ES-I3 (cell line): ENCODE results near the gene CLDN12.
A peak's percentile ranks its signal among the peaks of the same experiment; 100 is the strongest.

ENCODE experiments used
- H3K36me3 ChIP-seq: 2 replicates; pipeline ENCODE4 v1.6.1; 2013; ENCODE audit warnings: mild to moderate bottlenecking, low read length, control low read depth, moderate library complexity; ENCODE audit not compliant: insufficient read depth
- H3K4me1 ChIP-seq: 2 replicates; pipeline ENCODE4 v1.6.1; 2013; ENCODE audit warnings: mild to moderate bottlenecking, control low read depth, low read length; ENCODE audit not compliant: insufficient read depth
- H3K9ac ChIP-seq: 2 replicates; pipeline ENCODE4 v1.6.1; 2013; ENCODE audit warnings: low read depth, mild to moderate bottlenecking, low read length, moderate library complexity
- H3K9me3 ChIP-seq: 2 replicates; pipeline ENCODE4 v1.6.1; 2013; ENCODE audit warnings: mild to moderate bottlenecking, low read length, moderate library complexity; ENCODE audit not compliant: control insufficient read depth, insufficient read depth

The CLDN12 gene

GRCh38 chr7:90403174-90404113, at the start of gene CLDN12:
Gene CLDN12, plus strand, starts transcription at chr7:90403461. Its CDS starts 9,216 bp downstream, at chr7:90412677.
- Histone ChIP-seq H3K36me3 (no peaks in the 10 kb centered on the region; the same call in 1 of the 2 replicates), H3K9me3 (no peaks in the 10 kb centered on the region), H3K4me1 (peaks cover 3% of the 10 kb centered on the region; the same call in 1 of the 2 replicates), H3K9ac (peak within 1 kb of the TSS; percentile 83)

- Histone ChIP-seq H3K9me3 (no peaks in the 10 kb centered on the region), H3K4me1 (no peaks in the 10 kb centered on the region), H3K9ac (no peak overlapping the region), H3K36me3 (peaks cover 5% of the 10 kb centered on the region; the same call in 1 of the 2 replicates)
Measured at GRCh38 chr7:90383422-90383821, 19.8 kb upstream of the CLDN12 start.

- H3K36me3 ChIP-seq = peaks cover 4% of the 10 kb centered on the region; the same call in 1 of the 2 replicates
- H3K9me3 ChIP-seq = no peaks in the 10 kb centered on the region
- H3K9ac ChIP-seq = no peak overlapping the region
- no peaks in the 10 kb centered on the region for H3K4me1 ChIP-seq
Measured at GRCh38 chr7:90383861-90384260, 19.4 kb upstream of the CLDN12 start.

DNA sequence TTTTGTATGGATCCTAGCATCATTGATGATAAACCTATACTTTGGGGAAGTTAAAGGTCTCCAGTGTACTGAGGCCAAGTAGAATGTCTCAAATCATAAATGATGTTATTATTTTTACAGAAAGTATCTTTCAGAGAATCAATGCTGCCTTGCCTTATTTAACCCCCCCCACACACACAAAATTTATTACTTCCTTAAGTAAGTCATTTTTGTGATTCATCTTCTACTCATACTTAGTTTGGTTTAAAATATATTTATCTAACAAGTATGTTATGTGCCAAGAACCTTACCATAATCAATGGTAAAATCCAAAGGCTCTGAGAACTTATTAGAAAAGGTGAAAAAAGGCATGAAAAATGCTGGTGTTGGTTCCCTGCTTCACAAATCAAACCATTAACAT, 18.8 kb upstream of the CLDN12 start:
- Histone ChIP-seq H3K9ac (no peak overlapping the region), H3K36me3 (no peaks in the 10 kb centered on the region; the same call in 1 of the 2 replicates)

GRCh38 chr7:90387470-90388240, 15.6 kb upstream of the CLDN12 start:
- Histone ChIP-seq H3K36me3 (no peaks in the 10 kb centered on the region; the same call in 1 of the 2 replicates), H3K4me1 (no peaks in the 10 kb centered on the region), H3K9ac (no peak overlapping the region), H3K9me3 (no peaks in the 10 kb centered on the region)

More for the DNA sequence above, 18.8 kb upstream of the CLDN12 start:
- Histone ChIP-seq H3K9me3 (no peaks in the 10 kb centered on the region), H3K4me1 (no peaks in the 10 kb centered on the region)

DNA sequence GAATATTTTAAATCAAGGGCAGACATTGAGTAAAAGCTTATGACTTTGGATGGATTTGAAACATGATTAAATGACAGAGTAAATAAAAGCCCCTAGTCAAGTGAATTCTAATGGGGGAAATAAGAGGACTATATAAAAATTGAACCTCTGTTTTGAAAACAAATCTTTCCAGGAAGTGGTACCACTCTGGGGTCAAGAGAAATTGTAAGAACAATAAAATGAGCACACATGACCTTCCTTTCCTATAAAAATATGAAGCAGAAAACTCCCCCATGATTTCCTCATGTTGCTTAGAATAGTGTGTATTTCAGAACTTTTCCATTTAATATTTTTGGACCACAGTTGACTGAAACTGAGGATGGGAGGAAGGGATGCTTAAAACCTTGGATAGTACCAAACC, 12.3 kb upstream of the CLDN12 start:
- H3K36me3 ChIP-seq = no peaks in the 10 kb centered on the region
- no peaks in the 10 kb centered on the region for H3K9me3 ChIP-seq
- no peak overlapping the region for H3K9ac ChIP-seq
- no peaks in the 10 kb centered on the region for H3K4me1 ChIP-seq

DNA sequence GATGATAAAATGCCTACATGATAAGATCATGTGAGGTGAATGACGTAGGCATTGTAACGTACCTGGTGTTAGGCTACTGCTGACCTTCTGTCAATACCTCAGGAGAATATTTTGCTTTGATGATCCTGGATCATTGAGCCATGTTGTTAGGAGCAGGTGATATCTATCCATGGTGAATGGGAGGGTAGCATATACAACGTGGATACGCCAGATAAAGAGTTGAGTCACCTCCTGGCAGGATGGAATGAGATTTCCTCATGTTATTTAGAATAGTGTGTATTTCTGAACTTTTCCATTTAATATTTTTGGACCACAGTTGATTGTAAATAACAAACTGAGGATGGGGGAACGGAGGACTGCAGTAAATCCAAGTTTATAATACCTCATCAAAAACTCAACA, 11.8 kb upstream of the CLDN12 start:
- Histone ChIP-seq H3K36me3 (no peaks in the 10 kb centered on the region), H3K4me1 (no peaks in the 10 kb centered on the region), H3K9ac (no peak overlapping the region), H3K9me3 (no peaks in the 10 kb centered on the region)

DNA sequence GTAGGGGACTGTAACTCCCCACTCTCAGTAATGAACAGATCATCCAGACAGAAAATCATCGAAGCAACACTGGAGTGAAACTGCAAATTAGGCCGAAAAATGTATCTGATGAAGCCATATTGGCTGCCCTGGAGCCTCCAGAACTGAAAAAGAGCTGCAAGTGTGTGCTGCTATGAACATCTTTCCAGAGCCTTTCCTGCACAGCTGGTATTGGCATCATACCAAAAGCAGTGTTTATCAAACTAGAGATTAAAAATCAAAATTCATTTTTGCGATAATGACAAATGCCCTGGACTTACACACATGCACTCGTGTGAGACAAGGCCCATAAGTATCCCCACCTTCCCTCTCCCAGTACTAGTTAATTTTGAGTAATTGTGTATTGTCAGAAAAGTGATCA, 6.8 kb upstream of the CLDN12 start:
- Histone ChIP-seq H3K9me3 (no peaks in the 10 kb centered on the region), H3K36me3 (no peaks in the 10 kb centered on the region), H3K4me1 (no peaks in the 10 kb centered on the region), H3K9ac (no peak overlapping the region)

DNA sequence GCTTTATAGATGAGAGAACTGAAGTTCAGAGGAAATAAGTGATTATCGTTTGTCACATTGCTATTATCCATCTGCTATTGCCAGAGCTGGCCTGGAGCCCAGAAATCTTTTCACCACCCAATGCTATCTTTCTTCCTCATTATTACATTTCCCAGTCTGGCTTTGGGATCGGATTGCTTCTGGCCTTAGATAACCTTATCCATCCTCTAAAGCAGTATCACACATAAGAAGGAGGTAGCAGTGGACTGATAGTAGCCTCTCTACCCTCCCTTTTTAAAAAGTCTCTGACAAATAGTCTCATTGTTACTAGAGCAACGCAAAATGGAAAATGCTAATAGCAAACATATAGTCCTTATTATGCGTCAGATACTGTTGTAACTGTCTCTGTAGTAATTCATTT, 1.3 kb upstream of the CLDN12 start:
- no peaks in the 10 kb centered on the region for H3K9me3 ChIP-seq
- no peaks in the 10 kb centered on the region; the same call in 1 of the 2 replicates for H3K36me3 ChIP-seq
- H3K4me1 ChIP-seq = peaks cover 3% of the 10 kb centered on the region; the same call in 1 of the 2 replicates
- H3K9ac ChIP-seq = no peak overlapping the region

DNA sequence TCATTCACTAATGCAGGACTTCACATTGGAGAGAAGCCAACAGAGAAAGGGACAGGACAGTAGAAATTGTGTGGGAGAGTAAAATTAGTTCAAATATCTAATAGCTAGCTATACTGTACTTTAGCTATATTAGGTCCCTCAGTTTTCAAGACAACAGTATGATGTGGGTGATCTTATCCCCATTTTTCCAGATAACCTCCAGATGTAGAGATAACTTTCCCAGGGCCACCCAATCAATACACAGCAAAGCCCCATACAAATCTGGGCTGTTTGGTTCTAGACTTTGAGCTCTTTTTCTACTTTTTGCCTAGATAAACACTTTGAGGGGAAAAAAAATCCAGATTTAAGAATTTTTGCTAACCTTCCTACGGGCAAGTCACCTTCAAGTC, 482 bp upstream of the CLDN12 start:
- peak overlapping the region; percentile 83 for H3K9ac ChIP-seq
- no peaks in the 10 kb centered on the region for H3K9me3 ChIP-seq
- H3K36me3 ChIP-seq = no peaks in the 10 kb centered on the region; the same call in 1 of the 2 replicates
- H3K4me1 ChIP-seq = peaks cover 3% of the 10 kb centered on the region; the same call in 1 of the 2 replicates

DNA sequence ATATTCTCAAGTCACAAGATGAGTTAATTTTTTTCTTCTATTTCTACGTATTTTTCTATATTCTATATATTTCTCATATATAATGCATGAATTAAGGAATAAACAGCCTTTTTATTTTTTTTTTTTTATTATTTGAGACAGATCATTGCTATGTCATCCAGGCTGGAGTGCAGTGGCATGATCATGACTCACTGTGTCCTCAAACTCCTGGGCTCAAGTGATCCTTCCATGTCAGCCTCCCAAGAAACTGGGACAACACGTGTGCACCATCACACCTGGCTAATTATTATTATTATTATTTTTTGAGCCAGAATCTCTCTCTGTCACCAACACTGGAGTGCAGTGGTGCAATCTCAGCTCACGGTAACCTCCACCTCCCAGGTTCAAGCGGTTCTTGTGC, 1.5 kb downstream of the CLDN12 start:
- Histone ChIP-seq H3K9ac (no peak overlapping the region), H3K9me3 (no peaks in the 10 kb centered on the region), H3K36me3 (no peaks in the 10 kb centered on the region; the same call in 1 of the 2 replicates), H3K4me1 (peaks cover 3% of the 10 kb centered on the region; the same call in 1 of the 2 replicates)

GRCh38 chr7:90407484-90407821, 4.2 kb downstream of the CLDN12 start:
- no peak overlapping the region for H3K9ac ChIP-seq
- peaks cover 3% of the 10 kb centered on the region; the same call in 1 of the 2 replicates for H3K4me1 ChIP-seq
- H3K36me3 ChIP-seq = no peaks in the 10 kb centered on the region; the same call in 1 of the 2 replicates
- H3K9me3 ChIP-seq = no peaks in the 10 kb centered on the region

- no peaks in the 10 kb centered on the region; the same call in 1 of the 2 replicates for H3K36me3 ChIP-seq
- no peaks in the 10 kb centered on the region for H3K9me3 ChIP-seq
- no peak overlapping the region for H3K9ac ChIP-seq
- H3K4me1 ChIP-seq = no peaks in the 10 kb centered on the region
Measured at GRCh38 chr7:90408142-90408541, 4.9 kb downstream of the CLDN12 start.

GRCh38 chr7:90409667-90410066, 6.4 kb downstream of the CLDN12 start:
- H3K9me3 ChIP-seq = no peaks in the 10 kb centered on the region
- no peak overlapping the region for H3K9ac ChIP-seq
- no peaks in the 10 kb centered on the region; the same call in 1 of the 2 replicates for H3K36me3 ChIP-seq
- no peaks in the 10 kb centered on the region for H3K4me1 ChIP-seq
